Measurements from ENCODE around the gene PES1. TPM values are rescaled to one million over a fixed set of nuclear protein-coding genes. Genes with fewer than 3 reads are reported as not detected.

The PES1 gene
- total RNA-seq, 1 donor from 2014 or later: 80.8 TPM

Other genes with a start within 250 kb of the PES1 start
- gene SF3A1, start 235.0 kb downstream of the PES1 start, total RNA-seq: 261 and 276 TPM in 2 replicates
- 4.8 and 5.5 TPM in 2 replicates for gene CCDC157, start 234.9 kb downstream of the PES1 start, total RNA-seq
- gene RNF215, start 204.5 kb downstream of the PES1 start, total RNA-seq: 13.3 and 14.9 TPM in 2 replicates
- 7.2 and 9.5 TPM in 2 replicates for gene SEC14L2, start 194.9 kb downstream of the PES1 start, total RNA-seq
- 50.5 and 51.2 TPM in 2 replicates for gene MTFP1, start 166.1 kb downstream of the PES1 start, total RNA-seq
- not detected in 2 replicates for gene SEC14L3, start 119.9 kb downstream of the PES1 start, total RNA-seq
- gene SEC14L4, start 86.2 kb downstream of the PES1 start, total RNA-seq: not detected in 2 replicates
- gene SEC14L6, start 45.2 kb downstream of the PES1 start, total RNA-seq: not detected in 2 replicates
- gene GAL3ST1, start 17.2 kb downstream of the PES1 start, total RNA-seq: not detected in 2 replicates
- gene TCN2, start 15.3 kb upstream of the PES1 start, total RNA-seq: 0.57 and 1.00 TPM in 2 replicates
- 2.4 and 2.6 TPM in 2 replicates for gene SLC35E4, start 43.9 kb upstream of the PES1 start, total RNA-seq
- gene DUSP18, start 76.0 kb upstream of the PES1 start, total RNA-seq: 11.0 and 11.2 TPM in 2 replicates
- gene OSBP2, start 103.0 kb upstream of the PES1 start, total RNA-seq: 0.98 and 1.2 TPM in 2 replicates